NCI-H510A treated with DMSO at 0.1 percent for 48 hours (cell line): ENCODE measurements around the gene SERPINB8.
A peak's percentile ranks its signal among the peaks of the same experiment; 100 is the strongest.
"Not testable (repeated sequence)": the region's sequence is repeated elsewhere in the genome, so short reads cannot be mapped to it uniquely, and the experiment has no call there.

Experiments used
- DNase-seq: peaks from one replicate; lab custom pipeline; 2025; lab: John Stamatoyannopoulos, UW

The SERPINB8 gene, protein sequence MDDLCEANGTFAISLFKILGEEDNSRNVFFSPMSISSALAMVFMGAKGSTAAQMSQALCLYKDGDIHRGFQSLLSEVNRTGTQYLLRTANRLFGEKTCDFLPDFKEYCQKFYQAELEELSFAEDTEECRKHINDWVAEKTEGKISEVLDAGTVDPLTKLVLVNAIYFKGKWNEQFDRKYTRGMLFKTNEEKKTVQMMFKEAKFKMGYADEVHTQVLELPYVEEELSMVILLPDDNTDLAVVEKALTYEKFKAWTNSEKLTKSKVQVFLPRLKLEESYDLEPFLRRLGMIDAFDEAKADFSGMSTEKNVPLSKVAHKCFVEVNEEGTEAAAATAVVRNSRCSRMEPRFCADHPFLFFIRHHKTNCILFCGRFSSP

DNA sequence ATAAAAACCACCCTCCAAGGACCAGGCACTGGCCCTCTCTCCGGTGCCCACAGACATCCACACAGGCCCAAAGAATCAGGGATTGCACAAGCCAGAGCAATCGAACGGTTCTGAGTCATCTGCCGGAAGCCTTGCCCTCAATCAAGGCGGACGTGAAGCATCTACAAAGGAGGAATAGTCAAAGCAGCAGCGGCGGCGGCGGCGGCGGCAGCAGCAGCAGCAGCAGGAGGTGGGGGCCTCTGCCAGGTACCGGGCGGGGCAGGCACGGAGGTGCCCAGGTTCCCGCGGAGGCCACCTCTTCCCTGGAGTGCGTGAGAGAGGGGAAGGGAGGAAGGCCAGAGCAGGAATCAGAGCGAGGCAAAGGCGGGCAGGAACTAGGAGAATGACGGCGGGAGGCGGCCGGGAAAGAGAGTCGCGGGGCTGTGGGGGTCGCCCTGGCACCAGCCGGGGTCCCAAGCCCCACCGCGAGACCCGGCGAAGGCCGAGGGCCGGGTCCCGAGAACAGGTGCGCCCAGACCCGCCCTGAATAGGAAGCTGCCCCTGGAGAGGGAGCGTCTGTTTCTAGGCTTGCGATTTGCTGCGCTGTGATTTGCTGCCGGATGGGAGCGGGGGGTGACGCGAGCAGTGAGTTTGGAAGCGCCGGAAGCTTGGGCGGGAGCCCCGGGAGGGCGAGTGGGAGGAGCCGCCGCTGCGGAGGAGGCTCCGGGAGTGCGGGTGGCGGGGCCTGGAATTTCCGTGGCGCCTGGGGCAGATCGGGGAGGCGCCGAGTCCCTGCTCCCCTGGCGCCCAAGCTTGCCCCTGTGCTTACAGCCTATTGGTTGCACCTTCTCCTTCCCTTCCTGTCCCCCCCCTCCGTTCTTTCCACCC lies at the start of gene SERPINB8:
Gene SERPINB8 (plus strand): TSS at position 140 of the 867 bp plus-strand sequence. CDS start 8,228 bp downstream, outside the sequence.
- peak; percentile 97 for DNase-seq

DNA sequence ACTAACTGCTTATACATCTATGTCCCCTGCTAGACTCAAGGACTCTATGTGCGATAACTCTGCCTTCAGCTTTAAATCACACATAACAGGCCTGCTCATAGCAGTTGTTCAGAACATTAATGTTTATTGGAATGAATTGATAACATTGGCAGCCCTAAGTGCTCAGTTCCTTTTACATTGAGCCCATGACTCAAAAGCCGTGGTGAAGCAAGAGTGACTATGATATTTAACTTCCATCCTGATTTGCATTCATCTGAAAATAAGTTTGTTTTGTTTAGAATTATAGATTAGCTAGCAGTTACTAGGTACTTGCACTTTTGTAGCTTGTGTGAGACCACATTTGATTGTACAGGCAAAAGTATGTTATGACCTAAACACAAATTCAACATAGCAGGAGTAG lies 47.8 kb upstream of the SERPINB8 start:
- no peak for DNase-seq

DNA sequence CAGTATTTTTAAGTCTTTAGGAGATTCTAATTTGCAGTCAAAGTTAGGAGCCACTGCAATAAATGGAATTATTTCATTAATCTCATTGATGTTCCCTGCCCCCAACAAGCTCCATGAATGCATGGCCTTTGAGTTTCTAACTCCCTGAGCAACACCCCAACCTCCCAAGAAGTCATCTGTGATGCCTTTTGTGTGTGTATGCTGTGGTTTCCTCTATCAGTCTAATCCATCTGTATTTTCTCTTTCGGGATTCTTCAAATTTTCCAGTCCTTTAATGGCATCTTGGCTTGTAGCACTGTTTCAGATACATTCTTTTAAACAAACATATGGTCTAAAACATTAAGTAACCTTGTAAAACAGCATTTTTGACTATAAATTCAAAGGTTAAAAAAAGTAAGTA lies 45.3 kb upstream of the SERPINB8 start:
- no peak for DNase-seq

DNA sequence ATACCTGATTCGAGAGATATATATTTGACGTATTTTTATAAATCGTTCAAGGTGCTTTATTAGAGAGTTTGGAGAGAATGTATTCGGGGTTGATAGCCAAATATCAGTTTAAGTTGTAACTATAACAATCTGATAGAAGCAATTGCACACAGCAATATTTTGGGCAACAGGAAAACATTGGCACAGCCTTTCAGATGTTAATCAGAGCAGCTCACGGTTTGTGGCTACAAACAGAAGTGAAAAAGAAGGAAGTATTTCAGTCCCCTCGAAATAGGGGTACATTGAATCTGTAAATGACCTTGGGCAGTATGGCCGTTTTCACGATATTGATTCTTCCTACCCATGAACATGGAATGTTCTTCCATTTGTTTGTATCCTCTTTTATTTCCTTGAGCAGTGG lies 41.5 kb upstream of the SERPINB8 start:
- no peak for DNase-seq

DNA sequence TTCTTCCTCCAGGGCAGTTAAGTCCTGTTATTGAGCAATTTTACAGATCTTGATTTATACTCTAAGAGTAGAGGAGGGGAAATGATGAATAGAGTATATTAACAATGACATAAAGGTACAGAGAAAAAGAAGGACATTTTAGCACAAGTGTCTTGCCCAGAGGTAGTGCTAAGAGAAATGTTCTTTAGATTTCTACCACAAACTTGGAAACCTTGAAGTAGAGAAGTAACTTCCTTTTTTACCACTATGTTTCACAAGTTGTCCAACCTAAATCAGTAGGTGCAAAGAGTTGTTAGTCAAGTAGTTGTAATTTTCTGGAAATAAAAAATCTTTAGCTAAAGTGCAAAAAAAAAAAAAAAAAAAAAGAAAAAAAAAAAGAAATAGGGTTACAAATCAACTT lies 40.5 kb upstream of the SERPINB8 start:
- not testable (repeated sequence) for DNase-seq

DNA sequence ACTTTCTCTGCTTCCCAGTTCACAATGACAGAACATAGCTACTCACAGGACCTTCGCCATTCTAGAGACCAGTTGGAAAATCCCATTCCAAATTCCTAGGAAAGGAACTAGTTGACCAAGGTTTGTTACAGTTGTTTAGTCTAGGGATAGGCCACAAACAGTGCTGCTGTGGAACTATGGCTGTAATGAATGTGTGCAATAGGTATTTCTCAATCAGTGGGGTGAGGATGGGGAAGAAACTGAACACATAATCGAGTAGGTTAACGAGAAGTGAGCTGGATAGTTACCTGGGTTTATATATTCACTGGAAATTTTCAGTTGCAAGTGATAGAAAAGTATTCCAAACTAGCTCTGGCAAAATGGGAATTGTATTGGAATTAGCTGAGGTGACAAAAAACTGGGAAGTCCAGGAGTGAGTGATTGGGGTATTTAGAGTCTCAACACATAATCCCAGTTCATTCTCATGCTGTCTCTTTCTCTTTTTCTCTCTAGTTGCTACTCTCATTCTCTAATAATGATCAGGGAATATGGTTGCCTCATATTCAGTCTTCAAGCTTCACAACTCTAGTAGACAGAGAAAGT lies 39.0 kb upstream of the SERPINB8 start:
- no peak for DNase-seq

DNA sequence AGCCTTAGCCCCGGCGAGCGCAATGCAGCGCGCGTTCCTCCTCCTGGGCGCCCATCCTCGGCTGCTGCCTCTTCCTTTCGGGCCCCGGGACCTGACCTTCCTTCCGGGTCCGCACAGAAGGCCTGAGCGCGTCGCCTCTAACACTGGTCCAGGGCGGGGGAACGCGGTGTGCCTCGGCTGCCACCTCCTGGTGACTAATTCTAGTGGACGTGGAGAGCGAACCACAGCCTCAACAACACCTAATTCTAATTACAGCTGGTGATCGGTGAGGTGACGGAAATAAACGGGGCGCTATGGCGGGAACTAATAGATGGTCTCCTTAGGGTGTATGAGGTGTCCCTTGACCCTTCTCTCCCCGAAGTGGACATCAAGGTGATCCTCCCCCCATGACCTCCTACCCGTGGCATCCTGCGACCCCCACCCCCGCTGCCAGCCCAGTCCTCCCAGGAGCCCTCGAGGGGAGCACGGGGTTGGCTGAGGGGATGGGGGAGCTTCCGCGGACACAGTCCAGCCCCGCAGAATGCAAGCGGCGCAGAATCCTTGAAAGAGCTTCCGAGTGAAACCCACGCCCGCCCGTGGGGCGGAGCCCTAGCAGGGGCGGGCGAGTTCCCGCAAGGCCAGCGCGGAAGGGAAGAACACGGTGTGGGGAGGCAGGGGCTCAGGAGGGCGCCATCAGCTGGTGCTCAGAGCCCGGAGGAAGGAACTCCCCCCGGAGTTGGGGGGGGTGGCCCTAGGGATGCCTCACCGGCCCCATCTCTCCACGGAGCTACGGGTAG lies 33.5 kb upstream of the SERPINB8 start:
- peak; percentile 96 for DNase-seq

DNA sequence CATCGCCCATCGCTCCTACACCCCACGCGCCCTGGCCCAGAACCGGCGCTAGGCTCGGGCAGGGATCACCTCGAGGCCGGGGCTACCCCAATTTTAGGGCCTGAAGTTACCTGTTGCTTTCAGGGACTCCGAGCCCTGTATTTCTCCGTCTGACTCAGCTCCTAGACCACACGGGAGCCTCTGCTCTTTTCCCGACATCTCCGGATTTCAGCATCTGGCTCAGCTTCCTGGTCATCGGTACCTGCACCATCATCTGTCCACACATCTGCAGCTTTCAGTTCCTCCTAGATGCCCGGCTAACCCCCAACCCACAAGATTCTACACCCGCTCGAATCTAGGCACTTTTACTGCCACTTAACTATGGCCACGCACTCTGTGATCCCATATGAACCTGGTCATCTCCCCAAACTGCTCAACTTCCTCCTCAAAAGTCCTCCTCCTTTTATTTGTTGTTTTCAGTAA lies 32.9 kb upstream of the SERPINB8 start:
- no peak for DNase-seq

DNA sequence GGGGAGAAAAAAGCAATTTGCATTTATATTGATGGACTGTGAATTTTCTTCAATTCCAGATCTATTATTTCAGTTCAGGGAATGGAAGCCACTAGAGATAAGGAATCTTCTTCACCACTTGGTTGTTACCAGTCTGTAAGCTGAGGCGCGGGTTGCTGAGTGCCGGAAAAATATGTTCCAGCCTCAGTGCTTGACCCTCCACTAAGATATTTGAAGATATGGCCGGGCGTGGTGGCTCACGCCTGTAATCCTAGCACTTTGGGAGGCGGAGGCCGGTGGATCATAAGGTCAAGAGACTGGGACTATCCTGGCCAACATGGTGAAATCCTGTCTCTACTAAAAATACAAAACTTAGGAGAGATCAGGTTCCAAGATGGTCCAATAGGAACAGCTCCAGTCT lies 29.9 kb upstream of the SERPINB8 start:
- DNase-seq, result no peak

DNA sequence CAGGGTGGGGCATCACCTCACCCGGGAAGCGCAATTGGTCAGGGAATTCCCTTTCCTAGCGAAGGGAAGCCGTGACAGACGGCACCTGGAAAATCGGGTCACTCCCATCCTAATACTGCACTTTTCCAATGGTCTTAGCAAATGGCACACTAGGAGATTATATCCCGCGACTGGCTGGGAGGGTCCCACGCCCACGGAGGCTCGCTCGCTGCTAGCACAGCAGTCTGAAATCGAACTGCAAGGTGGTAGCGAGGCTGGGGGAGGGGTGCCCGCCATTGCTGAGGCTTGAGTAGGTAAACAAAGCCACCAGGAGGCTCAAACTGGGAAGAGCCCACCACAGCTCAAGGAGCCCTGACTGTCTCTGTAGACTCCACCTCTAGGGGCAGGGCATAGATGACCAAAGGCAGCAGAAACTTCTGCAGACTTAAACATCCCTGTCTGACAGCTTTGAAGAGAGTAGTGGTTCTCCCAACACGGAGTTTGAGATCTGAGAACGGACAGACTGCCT lies 29.3 kb upstream of the SERPINB8 start:
- not testable (repeated sequence) for DNase-seq

DNA sequence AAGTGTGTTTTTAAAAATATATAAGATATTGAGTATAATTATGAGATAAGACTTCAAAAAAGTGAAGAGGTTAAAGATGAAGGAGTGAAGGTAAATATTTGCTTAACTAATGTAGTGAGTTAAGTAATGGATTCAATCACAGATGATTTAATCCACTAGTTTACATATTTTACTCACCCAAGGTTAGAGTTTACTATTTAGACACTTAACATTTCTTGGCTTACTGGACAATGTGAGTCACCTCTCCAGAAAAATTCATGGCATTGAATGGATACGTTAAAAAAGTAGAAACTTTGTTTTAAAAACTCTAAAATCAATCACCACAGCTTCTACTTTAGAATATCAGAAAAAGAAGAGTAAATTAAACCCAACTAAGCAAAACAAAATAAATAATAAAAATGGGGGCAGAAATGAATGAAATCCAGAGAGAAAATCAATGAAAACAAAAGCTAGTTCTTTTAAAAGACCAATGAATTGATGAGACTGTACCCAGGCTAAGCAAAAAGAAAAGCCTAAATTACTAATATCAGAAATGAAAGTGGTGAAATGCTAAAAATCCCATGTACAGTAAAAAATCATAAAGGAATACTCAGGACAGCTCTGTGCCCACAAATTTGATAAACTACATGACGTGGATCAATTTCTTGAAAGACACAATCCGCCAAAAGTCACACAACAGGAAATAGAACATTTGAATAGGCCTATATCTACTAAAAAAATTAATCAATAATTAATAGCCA lies 22.7 kb upstream of the SERPINB8 start:
- no peak for DNase-seq

DNA sequence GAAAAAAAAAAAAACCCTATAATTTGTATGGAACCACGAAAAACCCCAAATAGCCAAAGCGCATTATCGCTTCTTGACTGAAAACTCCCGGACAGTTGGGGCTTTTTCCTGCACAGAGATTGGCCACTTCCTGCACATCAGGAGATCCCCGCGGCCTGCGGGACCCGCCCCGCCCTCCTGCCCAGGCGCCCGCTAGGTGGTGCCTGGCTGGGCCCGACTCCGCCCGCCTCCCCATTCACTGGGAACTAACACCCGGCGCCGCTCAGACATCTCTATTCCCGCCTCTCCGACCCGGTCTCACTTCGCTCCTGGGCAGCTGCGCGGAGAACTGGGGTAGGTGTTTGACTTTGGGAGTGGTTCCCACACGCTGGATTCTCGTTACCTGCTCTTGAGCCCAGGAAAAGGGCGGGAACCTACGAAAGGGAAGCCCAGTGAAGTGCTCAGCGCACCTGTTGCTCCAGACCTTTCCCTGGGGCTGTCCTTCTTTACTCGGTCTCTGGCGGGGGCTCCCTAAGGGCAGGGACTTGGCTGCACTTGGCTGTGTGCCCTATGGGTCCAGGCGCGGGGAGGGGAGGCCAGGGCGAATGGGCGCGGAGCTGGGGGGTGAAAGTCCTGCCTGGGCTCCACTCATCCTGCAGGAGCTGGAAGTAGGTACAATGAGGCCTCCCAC lies 20.7 kb upstream of the SERPINB8 start, which contains the start of gene HMSD:
Gene HMSD (plus strand): TSS at position 234 of the 670 bp plus-strand sequence. CDS start 4,155 bp downstream, outside the sequence.
- DNase-seq, result peak; percentile 98

DNA sequence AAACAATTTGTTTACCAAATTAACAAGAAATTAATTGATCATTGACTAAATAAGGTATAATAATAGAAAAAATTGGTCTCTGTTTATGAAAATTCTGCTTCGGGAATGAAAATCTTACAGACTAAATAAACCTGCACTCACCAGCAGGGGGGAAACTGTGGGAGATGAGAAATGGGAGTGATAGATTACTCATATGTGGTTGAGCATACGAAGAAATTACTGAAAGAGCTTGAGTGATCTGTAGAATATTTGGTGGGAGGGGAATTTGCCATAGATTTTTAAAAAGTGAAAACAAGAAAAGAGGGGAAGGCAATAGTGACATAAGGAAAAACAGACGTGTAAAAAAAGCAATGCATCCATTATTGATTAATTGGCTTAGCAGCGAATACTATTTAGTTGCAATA lies 18.6 kb upstream of the SERPINB8 start:
- no peak for DNase-seq

DNA sequence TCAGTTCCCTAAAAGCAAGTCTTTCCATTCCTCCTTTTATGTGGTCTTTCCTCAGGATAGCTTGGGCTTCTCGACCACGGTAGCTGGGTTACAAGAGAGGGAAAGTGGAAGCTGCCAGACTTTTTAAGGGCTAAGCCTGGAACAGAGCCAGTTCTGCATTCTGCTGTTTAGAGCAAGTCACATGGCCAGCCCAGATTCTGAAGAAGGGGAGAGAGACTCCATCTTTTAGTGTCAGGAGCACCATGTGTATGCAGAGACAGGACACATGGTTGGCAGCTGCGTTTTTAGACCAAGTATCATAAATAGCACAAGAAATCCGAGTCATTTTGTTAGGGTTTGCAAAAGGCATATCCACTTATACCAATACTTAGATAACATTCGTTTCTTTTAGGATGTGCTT lies 16.1 kb upstream of the SERPINB8 start:
- no peak for DNase-seq

DNA sequence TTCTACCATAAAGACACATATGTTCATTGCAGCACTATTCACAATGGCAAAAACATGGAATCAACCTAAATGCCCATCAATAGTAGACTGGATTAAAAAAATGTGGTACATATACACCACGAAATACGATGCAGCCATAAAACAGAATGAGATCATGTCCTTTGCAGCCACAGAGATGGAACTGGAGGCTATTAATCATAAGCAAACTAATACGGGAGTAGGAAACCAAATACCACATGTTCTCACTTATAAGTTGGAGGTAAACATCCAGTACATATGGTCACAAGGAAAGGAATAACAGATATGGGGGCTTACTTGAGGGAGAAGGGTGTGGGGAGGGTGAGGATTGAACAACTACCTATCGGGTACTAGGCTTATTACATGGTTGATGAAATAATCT lies 13.1 kb upstream of the SERPINB8 start:
- DNase-seq, result no peak

DNA sequence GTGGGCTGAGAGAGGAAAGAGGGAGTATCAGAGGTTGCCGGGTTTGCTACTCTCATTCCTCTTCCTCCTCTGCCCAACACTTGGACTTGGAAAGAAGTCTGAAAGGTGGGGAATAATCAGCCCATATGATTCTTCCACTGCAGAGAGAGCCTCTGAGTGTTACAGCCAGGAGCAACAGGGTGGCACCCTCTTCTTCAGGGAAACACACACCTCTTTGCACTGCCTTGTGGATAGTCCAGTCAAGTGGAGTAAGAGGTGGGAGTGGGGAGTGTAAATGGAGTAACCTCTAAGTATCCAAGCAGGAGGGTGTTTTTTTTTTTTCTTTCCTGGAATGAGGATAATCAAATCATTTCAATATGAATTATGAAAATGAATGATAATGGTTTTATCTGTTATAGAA lies 9.0 kb upstream of the SERPINB8 start:
- no peak for DNase-seq

DNA sequence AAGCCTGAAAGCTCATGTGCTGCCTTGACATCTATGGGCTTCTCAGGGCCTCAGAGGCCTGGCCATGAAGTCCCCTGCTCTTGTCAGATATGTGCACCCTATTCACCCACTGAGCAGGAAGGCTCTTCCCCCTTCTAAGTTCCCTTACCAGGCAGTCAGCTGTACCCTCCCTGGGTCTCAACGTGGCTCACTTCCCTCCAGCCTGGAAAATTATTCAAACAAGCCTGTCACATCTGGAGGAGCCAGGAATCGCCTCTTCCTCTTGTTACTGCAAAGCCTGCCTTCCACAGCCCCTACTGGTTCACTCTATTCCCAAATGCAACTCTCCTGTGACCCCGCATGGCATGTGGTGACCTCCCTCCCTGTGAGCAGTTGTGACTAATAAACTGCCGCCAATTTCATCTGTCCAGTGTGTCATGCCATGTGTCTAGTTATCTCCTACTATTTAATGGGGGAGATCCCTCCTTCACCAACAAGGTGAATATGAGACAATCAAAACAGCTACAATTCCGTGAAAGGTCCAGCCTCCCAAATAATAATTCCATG lies 8.4 kb upstream of the SERPINB8 start:
- no peak for DNase-seq

DNA sequence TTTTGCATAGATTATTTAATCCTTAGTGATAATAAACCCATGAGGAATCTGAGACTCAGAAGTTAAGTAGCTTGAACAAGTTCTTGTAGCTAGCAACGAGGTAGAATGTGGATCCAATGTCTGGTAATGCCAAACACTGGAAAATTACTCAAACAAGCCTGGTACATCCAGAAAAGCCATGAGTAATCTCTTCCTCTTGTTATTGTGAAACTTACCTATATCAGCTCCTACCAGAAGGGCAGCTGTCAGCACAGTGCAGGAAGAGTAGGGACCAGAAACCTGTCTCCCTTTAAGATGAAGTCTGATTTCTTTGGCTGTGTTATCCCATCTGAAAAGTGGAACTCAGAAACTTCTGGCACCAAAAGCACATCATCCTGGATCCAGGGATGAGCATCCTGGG lies 7.7 kb upstream of the SERPINB8 start:
- no peak for DNase-seq

DNA sequence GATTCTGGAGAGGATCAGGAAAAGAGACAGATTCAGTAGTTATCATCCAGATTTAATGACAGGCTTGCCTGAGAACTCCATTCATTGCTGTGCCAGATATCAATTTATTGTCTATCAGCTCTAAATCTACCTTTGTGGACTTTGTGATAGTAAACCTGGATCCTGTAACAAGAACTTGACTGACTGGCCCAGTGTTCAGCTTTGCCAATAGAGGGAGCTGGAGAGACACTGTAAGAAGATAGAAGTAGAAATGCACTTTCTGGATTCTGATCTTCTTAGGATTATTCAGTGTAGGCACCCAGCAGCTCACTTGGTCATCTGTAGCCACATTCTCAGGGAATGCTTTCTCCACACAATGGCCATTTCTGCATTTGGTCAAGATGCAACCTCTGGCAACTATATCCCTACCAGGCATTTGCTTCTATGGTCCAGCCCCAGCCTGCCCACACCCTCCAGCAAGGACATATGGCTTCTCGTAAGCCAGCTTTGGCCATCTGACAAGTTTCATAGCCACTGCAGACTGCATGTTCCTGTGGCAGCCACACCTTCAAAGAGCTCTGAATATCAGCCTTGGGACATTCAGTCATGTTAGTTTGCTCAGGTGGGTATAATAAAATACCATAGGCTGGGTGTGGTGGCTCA lies 6.1 kb upstream of the SERPINB8 start:
- peak; percentile 81 for DNase-seq
